Transverse colon (tissue), 4 donors: Measurements from ENCODE around the gene LTA. TPM values are rescaled to one million over a fixed set of nuclear protein-coding genes. Genes with fewer than 3 reads are reported as not detected.

ENCODE experiments used
- DNase-seq: peaks from one replicate; pipeline ENCODE4 v3.0.0-alpha.2; 2019
- H3K27ac ChIP-seq, 4 donors: fragments of 200-600 bp; sonication (generic); 2 replicates each; pipeline ENCODE4 v1.5.1; 2016 to 2018; ENCODE audit warnings: inconsistent platforms in 4 of 4
- H3K27me3 ChIP-seq: fragments of 200-600 bp; sonication (generic); 2 replicates; pipeline ENCODE4 v1.5.1; 2017; ENCODE audit warnings: inconsistent platforms
- H3K36me3 ChIP-seq, 4 donors: fragments of 200-600 bp; sonication (generic); 2 replicates each; pipeline ENCODE4 v1.5.1; 2017 to 2019; ENCODE audit warnings: inconsistent platforms in 4 of 4
- H3K4me1 ChIP-seq, 4 donors: fragments of 200-600 bp; sonication (generic); 2 replicates each; pipeline ENCODE4 v1.5.1; 2017 to 2020; ENCODE audit warnings: inconsistent platforms in 4 of 4
- H3K4me3 ChIP-seq, 4 donors: fragments of 200-600 bp; sonication (generic); 1 replicate in 1 of 4; 2 replicates in 3 of 4; pipeline versions ENCODE4 v1.5.1 to v1.6.1; 2017 to 2019; ENCODE audit warnings: inconsistent platforms in 4 of 4
- H3K9me3 ChIP-seq, 2 donors: fragments of 200-600 bp; sonication (generic); 2 replicates each; pipeline ENCODE4 v1.5.1; 2017 to 2019; ENCODE audit warnings: inconsistent platforms in 2 of 2
- EP300 ChIP-seq: sonication (generic); formaldehyde crosslinking; IDR thresholded peaks from one replicate; pipeline ENCODE4 v1.6.1; 2017; ENCODE audit warnings: antibody characterized with exemption, low read depth
- POLR2A ChIP-seq: fragments of 450-650 bp; IDR thresholded peaks from one replicate; pipeline ENCODE4 v1.6.1; 2016; ENCODE audit warnings: antibody characterized with exemption, mild to moderate bottlenecking, moderate library complexity
- POLR2AphosphoS5 ChIP-seq, 3 donors: sonication (generic); formaldehyde crosslinking; IDR thresholded peaks; one replicate each; pipeline ENCODE4 v1.6.1; 2016; ENCODE audit warnings: antibody characterized with exemption in 3 of 3
- WGBS, 2 donors: methylation state at CpG; one replicate each; pipeline ENCODE4 v1.1.5; 2018; ENCODE audit warnings: low coverage in 1 of 2; 5-methylcytosine and 5-hydroxymethylcytosine counted together
- in situ Hi-C, 4 donors: fragments of 200-750 bp; cut with MboI; loops; one replicate each; pipeline versions ENCODE4 v1.15.0 to v1.15.1; 2017; ENCODE audit warnings: low sequenced_read_pairs in 3 of 4, low pct_ligation_motif_present in 1 of 4, low pct_unique_long_range_greater_than_20kb in 1 of 4
- intact Hi-C: fragments of 100-400 bp; cut with DNase I; formaldehyde crosslinking; loops from one replicate; pipeline ENCODE4 v1.15.1; 2023; ENCODE audit warnings: low total_unique reads
- total RNA-seq, 4 donors: library from RNA; depleted of rRNA; stranded (reverse); fragments of >200 nt; gene quantifications; one replicate each; pipeline ENCODE4 v1.1.0, GENCODE V29; 2016
- TF ChIP-seq, protein P1 (sequence below), 5 experiments: fragments of 200-600 bp in 3 of 5; fragments of 450-650 bp in 2 of 5; sonication (generic) in 3 of 5; IDR thresholded peaks; 1 replicate in 2 of 5; 2 replicates in 3 of 5; pipeline ENCODE4 v1.5.1; 2016 to 2017; ENCODE audit warnings: antibody characterized with exemption in 5 of 5, inconsistent platforms in 3 of 5, mild to moderate bottlenecking in 2 of 5, moderate library complexity in 1 of 5

Gene LTA
- total RNA-seq, 4 donors from 2014 or later, result not detected

DNA sequence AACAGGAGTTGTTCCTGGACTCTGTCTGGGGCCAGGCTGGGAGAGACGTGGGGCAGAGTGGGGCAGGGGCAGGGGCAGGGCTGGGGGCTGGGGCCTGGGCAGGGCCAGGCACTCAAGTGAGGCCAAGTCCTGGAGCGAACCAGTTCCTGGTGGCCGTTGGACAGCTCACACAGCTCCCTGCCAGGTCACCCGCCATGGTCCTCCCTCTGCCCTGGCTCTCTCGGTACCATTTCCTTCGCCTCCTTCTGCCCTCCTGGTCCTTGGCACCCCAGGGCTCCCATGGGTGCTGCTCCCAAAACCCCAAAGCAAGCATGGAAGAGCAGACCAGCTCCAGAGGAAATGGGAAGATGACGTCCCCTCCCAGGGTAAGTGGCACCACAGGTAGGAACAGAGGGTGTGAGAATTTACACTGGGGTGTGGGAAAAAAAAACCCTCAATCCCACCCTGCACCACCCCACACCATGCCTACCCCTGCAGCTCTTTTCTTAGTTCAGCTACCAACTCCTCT, 43.2 kb upstream of the LTA start, which contains the start of gene MCCD1:
Gene MCCD1 (plus strand): TSS at position 142 of the 508 bp plus-strand sequence. CDS start 53 bp downstream, at position 195.
- H3K27me3 ChIP-seq, result no peaks in the 10 kb centered on the region
- H3K27ac ChIP-seq, result no peak within 1 kb of the TSS
- peaks cover 0 to 37% (median 20%) of the 10 kb centered on the region in 4 donors for H3K36me3 ChIP-seq
- intact Hi-C loops, result no loop called here
- in situ Hi-C loops, result no loop called here
- H3K4me3 ChIP-seq, result no peak within 1 kb of the TSS
- no peaks in the 10 kb centered on the region for H3K9me3 ChIP-seq
- TF ChIP-seq, protein P1, sequence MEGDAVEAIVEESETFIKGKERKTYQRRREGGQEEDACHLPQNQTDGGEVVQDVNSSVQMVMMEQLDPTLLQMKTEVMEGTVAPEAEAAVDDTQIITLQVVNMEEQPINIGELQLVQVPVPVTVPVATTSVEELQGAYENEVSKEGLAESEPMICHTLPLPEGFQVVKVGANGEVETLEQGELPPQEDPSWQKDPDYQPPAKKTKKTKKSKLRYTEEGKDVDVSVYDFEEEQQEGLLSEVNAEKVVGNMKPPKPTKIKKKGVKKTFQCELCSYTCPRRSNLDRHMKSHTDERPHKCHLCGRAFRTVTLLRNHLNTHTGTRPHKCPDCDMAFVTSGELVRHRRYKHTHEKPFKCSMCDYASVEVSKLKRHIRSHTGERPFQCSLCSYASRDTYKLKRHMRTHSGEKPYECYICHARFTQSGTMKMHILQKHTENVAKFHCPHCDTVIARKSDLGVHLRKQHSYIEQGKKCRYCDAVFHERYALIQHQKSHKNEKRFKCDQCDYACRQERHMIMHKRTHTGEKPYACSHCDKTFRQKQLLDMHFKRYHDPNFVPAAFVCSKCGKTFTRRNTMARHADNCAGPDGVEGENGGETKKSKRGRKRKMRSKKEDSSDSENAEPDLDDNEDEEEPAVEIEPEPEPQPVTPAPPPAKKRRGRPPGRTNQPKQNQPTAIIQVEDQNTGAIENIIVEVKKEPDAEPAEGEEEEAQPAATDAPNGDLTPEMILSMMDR (IDR thresholded peaks at IDR 0.05), result no peak
- TF ChIP-seq POLR2AphosphoS5 (IDR thresholded peaks at IDR 0.05), result peak in 1 of 3 donors; percentile 2
- no peak for TF ChIP-seq POLR2A
- no peak for TF ChIP-seq EP300
- WGBS, 2 donors, result 95% methylated on average over 2 of the region's 7 CpGs; no CpG with 5 or more reads in 1 of the 2 donors
- no peaks in the 10 kb centered on the region for H3K4me1 ChIP-seq
- no peak for DNase-seq

DNA sequence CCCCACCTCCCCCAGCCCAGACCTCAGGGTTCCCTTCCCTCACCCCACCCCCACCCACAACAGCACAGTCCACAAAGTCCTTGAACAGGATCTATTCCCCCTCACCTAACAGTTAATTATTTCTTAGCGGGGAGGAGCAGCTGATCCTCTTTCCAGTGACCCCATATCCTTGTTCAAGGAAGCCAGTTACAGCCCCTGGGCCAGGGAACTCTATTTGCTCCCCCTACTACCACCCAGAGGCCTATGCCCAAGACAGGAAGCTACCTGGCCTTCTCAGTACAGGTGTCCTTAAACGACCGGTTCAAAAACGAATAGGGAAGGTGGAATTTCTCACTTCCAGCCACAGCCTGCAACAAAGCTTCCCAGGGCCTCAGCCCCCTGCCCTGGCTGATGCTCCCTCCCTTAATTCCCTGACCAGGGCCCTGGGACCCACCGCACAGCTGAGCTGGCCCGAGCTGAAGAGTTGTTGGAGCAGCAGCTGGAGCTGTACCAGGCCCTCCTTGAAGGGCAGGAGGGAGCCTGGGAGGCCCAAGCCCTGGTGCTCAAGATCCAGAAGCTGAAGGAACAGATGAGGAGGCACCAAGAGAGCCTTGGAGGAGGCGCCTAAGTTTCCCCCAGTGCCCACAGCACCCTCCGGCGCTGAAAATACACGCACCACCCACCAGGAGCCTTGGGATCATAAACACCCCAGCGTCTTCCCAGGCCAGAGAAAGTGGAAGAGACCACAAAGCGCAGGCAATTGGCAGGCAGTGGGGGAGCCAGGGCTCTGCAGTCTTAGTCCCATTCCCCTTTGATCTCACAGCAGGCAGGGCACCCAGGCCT, 42.5 kb upstream of the LTA start:
- H3K36me3 ChIP-seq, result peaks cover 0 to 44% (median 23%) of the 10 kb centered on the region in 4 donors
- no peak overlapping the region for H3K4me3 ChIP-seq
- intact Hi-C loops (no loop called here), in situ Hi-C loops (no loop called here)
- H3K27me3 ChIP-seq, result no peaks in the 10 kb centered on the region
- no peak overlapping the region for H3K27ac ChIP-seq
- TF ChIP-seq POLR2A (no peak), EP300 (no peak), POLR2AphosphoS5 (IDR thresholded peaks at IDR 0.05) (peak in 1 of 3 donors; percentile 27)
- TF ChIP-seq, protein P1 (IDR thresholded peaks at IDR 0.05), result no peak
- no peaks in the 10 kb centered on the region for H3K4me1 ChIP-seq
- 58% methylated on average over 12 of the region's 12 CpGs; no CpG with 5 or more reads in 1 of the 2 donors for WGBS, 2 donors
- H3K9me3 ChIP-seq, result no peaks in the 10 kb centered on the region
- no peak for DNase-seq

DNA sequence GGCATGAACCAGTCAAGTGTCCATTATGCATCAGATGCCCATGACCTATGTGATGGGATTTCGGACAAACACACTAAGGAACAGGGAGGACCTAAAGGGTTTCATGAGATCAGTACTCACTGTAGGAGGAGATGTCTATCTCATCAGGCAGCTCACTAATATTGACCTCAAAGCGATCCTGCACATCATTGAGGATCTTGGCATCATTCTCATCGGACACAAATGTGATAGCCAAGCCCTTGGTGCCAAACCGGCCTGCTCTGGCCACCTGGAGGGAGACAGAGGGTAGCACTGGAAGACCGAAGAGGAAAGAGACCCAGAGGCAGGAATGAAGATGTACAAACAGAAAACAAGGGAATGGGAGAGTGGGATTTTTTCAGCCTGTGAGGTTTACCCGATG, 41.4 kb upstream of the LTA start:
- in situ Hi-C loops, result no loop called here
- intact Hi-C loops, result no loop called here
- TF ChIP-seq POLR2A (no peak), POLR2AphosphoS5 (IDR thresholded peaks at IDR 0.05) (no peak), EP300 (no peak)
- TF ChIP-seq, protein P1 (IDR thresholded peaks at IDR 0.05), result no peak

DNA sequence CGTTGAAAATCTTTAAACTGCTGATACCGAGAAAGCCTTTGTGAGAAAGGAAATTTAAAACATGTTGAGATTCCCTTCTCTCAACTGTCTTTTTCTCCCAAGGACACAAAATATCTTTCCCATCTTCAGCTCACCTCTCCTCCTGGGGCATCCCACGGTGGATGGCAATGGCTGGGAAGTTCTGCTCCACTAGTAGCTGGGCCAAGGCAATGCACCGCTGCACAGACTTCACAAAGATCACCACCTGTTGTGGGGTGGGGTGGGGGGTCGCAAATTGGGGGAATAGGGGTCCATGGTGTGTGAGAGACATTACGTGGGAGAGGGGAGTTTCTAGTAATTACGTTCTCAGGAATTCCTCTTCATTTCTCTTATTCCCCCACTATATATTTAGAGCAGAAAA, 40.9 kb upstream of the LTA start:
- in situ Hi-C loops, result no loop called here
- intact Hi-C loops, result no loop called here
- no peak for TF ChIP-seq EP300
- no peak for TF ChIP-seq POLR2A
- no peak for TF ChIP-seq POLR2AphosphoS5 (IDR thresholded peaks at IDR 0.05)
- TF ChIP-seq, protein P1 (IDR thresholded peaks at IDR 0.05), result no peak
- no peak overlapping the region for H3K4me3 ChIP-seq
- no peaks in the 10 kb centered on the region for H3K4me1 ChIP-seq
- no peaks in the 10 kb centered on the region for H3K27me3 ChIP-seq
- no peak overlapping the region for H3K27ac ChIP-seq
- DNase-seq, result no peak
- H3K9me3 ChIP-seq, result no peaks in the 10 kb centered on the region
- peaks cover 0 to 60% (median 31%) of the 10 kb centered on the region in 4 donors for H3K36me3 ChIP-seq
- WGBS, 2 donors, result 86 to 91% methylated on average over 7 of the region's 7 CpGs

More for the DNA sequence above, 41.4 kb upstream of the LTA start:
- H3K36me3 ChIP-seq, result peaks cover 0 to 55% (median 29%) of the 10 kb centered on the region in 4 donors
- H3K9me3 ChIP-seq, result no peaks in the 10 kb centered on the region
- H3K27me3 ChIP-seq, result no peaks in the 10 kb centered on the region
- no peak overlapping the region for H3K27ac ChIP-seq
- WGBS, 2 donors, result 59 to 82% methylated on average over 3 to 5 of the region's 6 CpGs
- no peaks in the 10 kb centered on the region for H3K4me1 ChIP-seq
- DNase-seq, result no peak
- no peak overlapping the region for H3K4me3 ChIP-seq
